Sigmoid colon (tissue), 4 donors: ENCODE measurements around the gene KCNH8.

ENCODE experiments used
- CTCF ChIP-seq, 4 experiments: fragments of 450-650 bp in 3 of 4; fragments of 200-600 bp in 1 of 4; IDR thresholded peaks; one replicate each; pipeline ENCODE4 v1.5.1; 2016 to 2019; ENCODE audit warnings: antibody characterized with exemption in 4 of 4, mild to moderate bottlenecking in 3 of 4, moderate library complexity in 2 of 4
- POLR2AphosphoS5 ChIP-seq, 4 donors: sonication (generic); formaldehyde crosslinking; IDR thresholded peaks; one replicate each; pipeline ENCODE4 v1.6.1; 2017; ENCODE audit warnings: antibody characterized with exemption in 4 of 4

DNA sequence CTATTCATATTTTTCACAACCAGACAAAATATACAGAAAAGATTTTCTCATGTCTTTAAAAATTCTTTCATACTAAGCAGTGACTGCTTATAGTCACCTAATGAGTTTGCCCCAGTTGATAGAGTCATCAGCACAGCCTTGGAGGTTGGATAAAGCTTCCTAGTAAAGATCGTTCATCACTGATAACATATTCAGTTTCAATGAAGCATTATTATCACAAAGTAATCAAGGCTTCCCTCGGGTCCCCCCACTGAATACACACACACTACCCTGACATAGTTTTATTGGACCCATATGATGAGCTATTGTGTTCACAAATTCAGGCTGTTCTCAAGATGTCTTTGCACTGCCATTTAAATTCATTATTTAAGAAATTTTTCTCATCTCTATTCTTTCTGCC lies 297.8 kb downstream of the KCNH8 start:
- TF ChIP-seq POLR2AphosphoS5 (IDR thresholded peaks at IDR 0.05) (no peak), CTCF (IDR thresholded peaks at IDR 0.05) (no peak)
